ENCODE measurements around the gene ERCC4.

The ERCC4 gene

GRCh38 chr16:13911306-13911705 lies 8.6 kb upstream of the ERCC4 start:
- no peak for DNase-seq (ENCODE audit: low read depth in 2 of 2)

DNA sequence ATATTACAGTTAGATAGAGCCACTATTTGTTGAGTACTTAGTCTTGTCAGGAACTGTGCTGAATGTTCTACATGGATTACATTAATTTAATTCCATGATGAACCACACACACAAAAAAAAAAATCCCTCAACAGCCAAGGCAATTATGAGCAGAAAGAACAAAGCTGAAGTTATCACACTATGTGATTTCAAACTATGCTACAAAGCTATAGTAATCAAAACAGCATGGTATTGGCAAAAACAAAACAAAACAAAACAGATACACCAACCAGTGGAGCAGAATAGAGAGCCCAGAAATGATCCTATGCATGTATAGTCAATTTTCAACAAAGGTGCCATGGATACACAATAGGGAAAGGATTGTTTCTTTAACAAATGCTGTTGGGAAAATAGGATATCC lies 8.1 kb upstream of the ERCC4 start:
- no peak for DNase-seq (ENCODE audit: low read depth in 2 of 2)

GRCh38 chr16:13912891-13913290 lies 7.1 kb upstream of the ERCC4 start:
- no peak for DNase-seq (ENCODE audit: low read depth in 2 of 2)

GRCh38 chr16:13913374-13914292 lies 6.3 kb upstream of the ERCC4 start:
- DNase-seq (ENCODE audit: low read depth in 2 of 2): no peak

DNA sequence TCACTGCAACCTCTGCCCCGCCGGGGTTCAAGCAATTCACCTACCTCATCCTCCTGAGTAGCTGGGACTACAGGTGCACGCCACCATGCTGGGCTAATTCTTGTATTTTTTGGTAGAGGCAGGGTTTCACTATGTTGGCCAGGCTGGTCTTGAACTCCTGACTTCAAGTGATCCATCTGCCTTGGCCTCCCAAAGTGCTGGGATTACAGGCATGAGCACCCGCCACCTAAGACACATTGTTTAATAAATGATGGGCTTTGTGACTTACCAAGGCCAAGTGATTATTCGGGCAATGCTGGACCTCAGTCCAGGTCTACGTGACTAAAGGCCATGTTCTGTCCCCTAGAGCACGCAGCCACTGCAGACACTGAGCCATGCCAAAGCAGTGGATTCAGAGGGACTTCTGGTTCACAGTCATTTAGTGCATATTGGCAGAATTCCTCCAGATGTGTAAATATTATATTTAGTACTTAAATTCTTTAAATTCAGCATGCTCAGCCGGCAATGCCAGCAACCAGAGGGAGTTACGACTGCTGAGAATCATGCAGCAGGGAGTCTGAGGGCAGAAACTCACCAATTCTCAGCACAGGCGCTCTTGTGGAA lies 4.8 kb upstream of the ERCC4 start:
- DNase-seq (ENCODE audit: low read depth in 2 of 2): no peak

DNA sequence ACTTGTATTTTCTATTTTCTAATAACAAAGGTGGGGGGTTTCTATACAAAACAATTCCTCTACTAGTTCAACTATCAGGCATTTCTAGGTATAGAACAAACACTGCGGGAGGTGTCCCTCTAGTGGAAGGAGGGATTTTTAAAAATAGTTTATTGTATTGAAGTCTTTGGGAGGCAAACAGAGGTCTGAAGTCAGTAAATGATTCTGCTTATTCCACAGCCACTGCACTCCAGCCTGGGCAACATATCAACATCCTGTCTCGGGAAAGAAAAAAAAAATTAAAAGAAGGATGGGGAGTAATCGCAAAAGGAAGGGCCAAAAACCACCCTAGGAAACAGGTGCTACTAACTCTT lies 648 bp upstream of the ERCC4 start:
- DNase-seq (ENCODE audit: low read depth in 2 of 2): no peak

DNA sequence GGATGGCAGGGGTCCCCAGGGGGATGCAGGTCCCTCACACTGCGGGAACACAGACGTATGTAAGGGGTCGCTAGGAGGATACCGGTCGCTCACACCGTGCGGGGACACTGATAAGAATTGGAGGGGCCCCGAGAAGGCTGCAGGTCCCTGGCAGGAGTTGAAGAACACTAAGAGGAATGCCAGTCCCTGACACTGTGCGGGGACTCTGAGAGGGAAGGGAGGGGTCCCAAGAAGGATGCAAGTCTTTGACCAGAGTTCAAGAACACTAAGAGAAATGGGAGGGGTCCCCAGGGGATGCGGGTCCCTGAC lies 510 bp downstream of the ERCC4 start:
- DNase-seq (ENCODE audit: low read depth in 2 of 2): no peak

DNA sequence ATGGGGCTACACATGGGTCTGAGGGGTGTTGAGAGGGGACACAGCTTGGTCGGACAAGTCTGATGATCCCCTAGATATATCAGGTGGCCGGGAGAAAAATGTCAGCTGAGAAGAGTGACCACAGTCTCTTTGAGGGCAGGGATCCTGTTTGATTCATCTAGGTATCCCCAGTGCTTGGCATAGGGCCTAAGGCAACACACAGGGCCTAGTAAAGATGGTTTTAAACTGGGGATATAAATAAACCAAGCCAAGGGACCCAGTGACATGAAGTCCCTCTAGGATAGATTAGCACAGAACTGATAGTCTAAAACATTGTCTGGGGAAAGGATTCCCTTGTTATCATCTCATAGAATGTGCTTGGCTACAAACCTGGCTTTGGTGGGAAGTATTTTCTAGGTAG lies 1.4 kb downstream of the ERCC4 start:
- no peak for DNase-seq (ENCODE audit: low read depth in 2 of 2)

- DNase-seq (ENCODE audit: low read depth in 2 of 2): no peak
Observed at GRCh38 chr16:13923703-13924298, 3.8 kb downstream of the ERCC4 start.

DNA sequence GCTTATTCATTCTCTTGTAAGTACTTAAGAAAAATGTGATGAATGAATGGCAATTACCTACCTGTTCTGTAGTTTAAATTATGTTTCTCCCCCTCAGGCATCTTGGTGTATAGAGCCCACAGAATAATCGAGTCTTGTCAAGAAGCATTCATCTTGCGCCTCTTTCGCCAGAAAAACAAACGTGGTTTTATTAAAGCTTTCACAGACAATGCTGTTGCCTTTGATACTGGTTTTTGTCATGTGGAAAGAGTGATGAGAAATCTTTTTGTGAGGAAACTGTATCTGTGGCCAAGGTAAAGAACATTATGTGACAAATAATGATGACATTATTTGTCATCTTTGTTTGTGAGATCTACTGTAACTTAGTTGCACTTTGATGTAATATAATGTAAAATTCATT lies 6.5 kb downstream of the ERCC4 start:
- DNase-seq (ENCODE audit: low read depth in 2 of 2): no peak

- no peak for DNase-seq (ENCODE audit: low read depth in 2 of 2)
Observed at GRCh38 chr16:13926891-13927290, 6.9 kb downstream of the ERCC4 start.

- DNase-seq (ENCODE audit: low read depth in 2 of 2): no peak
Observed at GRCh38 chr16:13928646-13929045, 8.7 kb downstream of the ERCC4 start.

GRCh38 chr16:13931845-13932244 lies 11.9 kb downstream of the ERCC4 start:
- DNase-seq (ENCODE audit: low read depth in 2 of 2): no peak

GRCh38 chr16:13935408-13935807 lies 15.5 kb downstream of the ERCC4 start:
- no peak for DNase-seq (ENCODE audit: low read depth in 2 of 2)

DNA sequence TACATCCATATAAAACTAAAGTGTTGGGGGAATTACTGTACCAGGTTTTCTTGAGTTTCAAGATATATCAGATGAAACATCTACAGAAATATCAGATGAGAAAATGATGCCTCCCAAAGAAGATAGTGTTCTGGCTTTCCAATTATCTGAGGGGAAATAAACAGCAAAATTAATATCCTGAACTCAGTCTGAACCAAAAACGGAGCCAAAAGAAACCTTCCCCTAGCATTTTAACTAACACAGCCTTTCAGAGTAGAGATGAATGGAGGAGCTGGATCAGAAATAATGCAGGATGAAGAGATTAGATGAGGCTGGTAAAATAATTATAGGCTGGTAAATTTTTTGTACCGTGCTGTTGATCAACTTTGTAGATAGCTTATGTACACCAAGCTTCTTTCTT lies 16.2 kb downstream of the ERCC4 start:
- no peak for DNase-seq (ENCODE audit: low read depth in 2 of 2)

- DNase-seq (ENCODE audit: low read depth in 2 of 2): no peak
Observed at GRCh38 chr16:13936596-13937081, 16.7 kb downstream of the ERCC4 start.

- DNase-seq (ENCODE audit: low read depth in 2 of 2): no peak
Observed at GRCh38 chr16:13937411-13937810, 17.5 kb downstream of the ERCC4 start.

- no peak for DNase-seq (ENCODE audit: low read depth in 2 of 2)
Observed at GRCh38 chr16:13938480-13938879, 18.5 kb downstream of the ERCC4 start.

DNA sequence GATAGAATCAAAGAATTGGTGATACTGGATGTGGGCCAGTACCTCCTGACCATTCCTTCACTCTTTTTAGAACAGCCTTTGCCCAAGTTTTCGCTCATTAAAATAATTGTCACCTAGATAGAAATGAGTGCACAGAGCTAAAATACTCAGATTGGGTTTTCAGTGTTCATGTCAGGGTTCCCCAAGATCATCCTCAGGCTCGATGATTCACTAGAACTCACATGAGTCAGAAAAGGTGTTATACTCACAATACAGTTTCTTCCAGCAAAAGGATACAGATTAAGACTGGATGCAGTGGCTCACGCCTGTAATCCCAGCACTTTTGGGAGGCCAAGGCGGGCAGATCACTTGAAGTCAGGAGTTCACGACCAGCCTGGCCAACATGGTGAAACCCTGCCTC lies 19.9 kb downstream of the ERCC4 start:
- DNase-seq (ENCODE audit: low read depth in 2 of 2): no peak

- DNase-seq (ENCODE audit: low read depth in 2 of 2): no peak
Observed at GRCh38 chr16:13940397-13940933, 20.5 kb downstream of the ERCC4 start.

- DNase-seq (ENCODE audit: low read depth in 2 of 2): no peak
Observed at GRCh38 chr16:13944816-13945215, 24.9 kb downstream of the ERCC4 start.

DNA sequence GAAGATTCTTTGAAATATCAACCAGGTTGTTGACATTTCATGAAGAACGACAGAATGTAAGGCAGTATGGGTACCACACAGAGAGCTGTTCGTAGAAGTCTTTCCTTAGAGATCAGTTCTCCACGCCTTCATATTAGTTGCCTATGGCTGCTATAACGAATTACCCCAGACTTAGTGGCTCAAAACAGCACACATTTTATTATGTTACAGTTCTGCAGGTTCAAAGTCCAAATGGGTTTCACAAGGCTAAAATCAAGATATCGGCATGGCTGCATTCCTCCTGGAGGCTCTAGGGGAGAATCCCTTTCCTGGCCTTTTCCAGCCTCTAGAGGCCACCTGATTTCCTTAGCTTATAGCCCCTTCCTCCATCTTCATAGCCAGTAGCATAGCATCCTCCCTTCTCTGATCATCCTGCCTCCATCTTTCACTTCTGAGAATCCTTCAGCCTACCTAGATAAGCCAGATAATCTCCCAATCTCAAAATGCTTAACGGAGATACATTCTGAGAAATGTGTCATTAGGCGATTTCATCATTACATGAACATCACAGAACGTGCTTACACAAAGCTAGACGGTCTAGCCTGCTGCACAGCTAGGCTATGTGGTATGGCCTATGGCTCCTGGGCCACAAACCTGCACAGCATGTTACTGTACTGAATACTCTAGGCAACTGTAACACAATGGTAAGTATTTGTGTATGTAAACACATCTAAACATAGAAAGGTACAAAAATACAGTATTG lies 26.0 kb downstream of the ERCC4 start:
- DNase-seq (ENCODE audit: low read depth in 2 of 2): no peak

All from stimulated activated CD8-positive, alpha-beta memory T cell treated with anti-CD3 and anti-CD28 coated beads, Interleukin-2, amount 100 ng/mL, for 48 hours (primary cell).